ENCODE data around the gene ATP2B2.

The ATP2B2 gene

GRCh38 chr3:10292505-10293419 is 212.6 kb downstream of the ATP2B2 start, which contains the start of gene GHRL:
GHRL (minus strand) TSS chr3:10292947; CDS start chr3:10290180, 2,767 bp downstream.
- Histone ChIP-seq H2AFZ (ENCODE audit: low read length) (no peak within 1 kb of the TSS), H4K20me1 (ENCODE audit: insufficient read depth, low read length, poor library complexity, severe bottlenecking) (no peaks in the 10 kb centered on the region), H3K36me3 (ENCODE audit: insufficient read depth, low read length) (peaks cover 14% of the 10 kb centered on the region; the same call in 1 of the 2 replicates), H3K9me2 (replicated peaks; ENCODE audit: low read depth, low read length) (no peaks in the 10 kb centered on the region), H3K4me1 (ENCODE audit: insufficient read depth, low read length, poor library complexity, severe bottlenecking) (no peaks in the 10 kb centered on the region), H3K9me3 (ENCODE audit: insufficient read depth, low read depth, low read length) (no peaks in the 10 kb centered on the region), H3K27me3 (ENCODE audit: insufficient read depth, low read length, poor library complexity, severe bottlenecking) (no peaks in the 10 kb centered on the region), H3K4me3 (ENCODE audit: low read length, poor library complexity, severe bottlenecking) (no peak within 1 kb of the TSS), H3K9ac (ENCODE audit: low read depth, low read length, poor library complexity, severe bottlenecking) (no peak within 1 kb of the TSS), H3K79me2 (ENCODE audit: insufficient read depth, low read length) (no peaks in the 10 kb centered on the region), H3K4me2 (ENCODE audit: low read depth, low read length, poor library complexity, severe bottlenecking) (no peak within 1 kb of the TSS), H3F3A (ENCODE audit: low read depth) (no peaks in the 10 kb centered on the region)
- no peak for TF ChIP-seq CTCF (conservative IDR thresholded peaks at IDR 0.05; ENCODE audit: low read length)
- no peak for TF ChIP-seq EZH2phosphoT487 (IDR thresholded peaks at IDR 0.05; ENCODE audit: borderline replicate concordance)

- Histone ChIP-seq H3K9me3 (ENCODE audit: insufficient read depth, low read depth, low read length) (no peaks in the 10 kb centered on the region), H3K36me3 (ENCODE audit: insufficient read depth, low read length) (peaks cover 18% of the 10 kb centered on the region; the same call in 1 of the 2 replicates), H3K4me1 (ENCODE audit: insufficient read depth, low read length, poor library complexity, severe bottlenecking) (no peaks in the 10 kb centered on the region), H3K4me3 (ENCODE audit: low read length, poor library complexity, severe bottlenecking) (no peak overlapping the region), H3K9ac (ENCODE audit: low read depth, low read length, poor library complexity, severe bottlenecking) (no peak overlapping the region), H3F3A (ENCODE audit: low read depth) (no peaks in the 10 kb centered on the region), H3K79me2 (ENCODE audit: insufficient read depth, low read length) (no peaks in the 10 kb centered on the region), H3K9me2 (replicated peaks; ENCODE audit: low read depth, low read length) (no peaks in the 10 kb centered on the region), H2AFZ (ENCODE audit: low read length) (no peak overlapping the region), H3K27me3 (ENCODE audit: insufficient read depth, low read length, poor library complexity, severe bottlenecking) (no peaks in the 10 kb centered on the region), H3K4me2 (ENCODE audit: low read depth, low read length, poor library complexity, severe bottlenecking) (no peak overlapping the region), H4K20me1 (ENCODE audit: insufficient read depth, low read length, poor library complexity, severe bottlenecking) (no peaks in the 10 kb centered on the region)
- TF ChIP-seq EZH2phosphoT487 (IDR thresholded peaks at IDR 0.05; ENCODE audit: borderline replicate concordance), result no peak
- TF ChIP-seq CTCF (conservative IDR thresholded peaks at IDR 0.05; ENCODE audit: low read length), result no peak
Measured at GRCh38 chr3:10291641-10292040, 213.7 kb downstream of the ATP2B2 start.

GRCh38 chr3:10290481-10291176 is 214.8 kb downstream of the ATP2B2 start:
- no peak overlapping the region for H3K9ac ChIP-seq (ENCODE audit: low read depth, low read length, poor library complexity, severe bottlenecking)

More at GRCh38 chr3:10290481-10291176, 214.8 kb downstream of the ATP2B2 start:
- Histone ChIP-seq H3K4me3 (ENCODE audit: low read length, poor library complexity, severe bottlenecking) (no peak overlapping the region), H3K4me1 (ENCODE audit: insufficient read depth, low read length, poor library complexity, severe bottlenecking) (no peaks in the 10 kb centered on the region), H3K9me3 (ENCODE audit: insufficient read depth, low read depth, low read length) (no peaks in the 10 kb centered on the region), H3K4me2 (ENCODE audit: low read depth, low read length, poor library complexity, severe bottlenecking) (no peak overlapping the region), H3F3A (ENCODE audit: low read depth) (no peaks in the 10 kb centered on the region), H3K79me2 (ENCODE audit: insufficient read depth, low read length) (no peaks in the 10 kb centered on the region), H3K9me2 (replicated peaks; ENCODE audit: low read depth, low read length) (no peaks in the 10 kb centered on the region), H3K36me3 (ENCODE audit: insufficient read depth, low read length) (peaks cover 23% of the 10 kb centered on the region; the same call in 1 of the 2 replicates), H3K27me3 (ENCODE audit: insufficient read depth, low read length, poor library complexity, severe bottlenecking) (no peaks in the 10 kb centered on the region), H4K20me1 (ENCODE audit: insufficient read depth, low read length, poor library complexity, severe bottlenecking) (no peaks in the 10 kb centered on the region), H2AFZ (ENCODE audit: low read length) (no peak overlapping the region)
- TF ChIP-seq EZH2phosphoT487 (IDR thresholded peaks at IDR 0.05; ENCODE audit: borderline replicate concordance) (no peak), CTCF (conservative IDR thresholded peaks at IDR 0.05; ENCODE audit: low read length) (no peak)

Data from Loucy (cell line).